T-helper 9 cell (primary cell): Measurements from ENCODE around the gene UPP2.

Experiments used
- DNase-seq: peaks from one replicate; pipeline ENCODE4 v3.0.0-alpha.2; 2020

The UPP2 gene

GRCh38 chr2:158142568-158143332 lies 41.1 kb downstream of the UPP2 start:
- no peak for DNase-seq

- no peak for DNase-seq
Observed at GRCh38 chr2:158143703-158144360, 42.2 kb downstream of the UPP2 start.

- DNase-seq: no peak
Observed at GRCh38 chr2:158144914-158145625, 43.4 kb downstream of the UPP2 start.

GRCh38 chr2:158153270-158154015 lies 51.8 kb downstream of the UPP2 start:
- no peak for DNase-seq

DNA sequence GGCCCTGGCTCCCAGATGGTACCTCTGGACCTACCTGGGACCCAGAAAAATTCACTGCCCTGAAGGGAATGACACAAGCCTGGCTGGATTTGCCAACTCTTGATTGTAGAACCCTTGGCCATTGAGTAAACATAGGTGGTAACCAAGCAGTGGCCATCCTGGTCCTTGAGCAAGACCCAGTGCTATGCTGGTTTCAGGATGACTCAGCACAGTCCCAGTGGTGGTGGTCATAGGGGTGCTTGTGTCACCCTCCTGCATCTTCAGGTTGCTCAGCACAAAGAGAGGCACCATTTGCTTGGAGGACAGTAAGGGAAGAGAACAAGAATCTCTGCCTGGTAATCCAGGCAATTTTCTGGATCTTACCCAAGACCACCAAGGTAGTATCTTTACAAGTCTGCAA lies 52.9 kb downstream of the UPP2 start:
- DNase-seq: no peak

DNA sequence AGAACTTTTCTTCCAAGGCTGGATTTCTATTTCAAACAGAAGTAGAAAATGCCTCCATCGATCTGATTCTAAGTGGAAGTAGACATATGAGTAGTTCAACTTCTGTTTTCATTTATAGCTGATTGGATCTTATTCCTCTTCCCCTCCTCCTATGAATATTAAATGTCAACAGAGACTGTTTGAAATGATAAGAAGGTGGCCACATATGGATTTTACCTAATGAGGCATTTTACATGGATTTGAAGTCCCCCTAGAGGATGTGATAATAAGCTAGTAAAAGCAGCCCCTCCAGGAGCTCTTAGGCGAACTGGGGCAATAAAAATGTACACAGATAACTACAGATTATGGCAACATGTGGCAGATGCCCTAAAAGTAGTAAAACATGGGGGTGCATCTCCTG lies 71.0 kb downstream of the UPP2 start:
- no peak for DNase-seq

DNA sequence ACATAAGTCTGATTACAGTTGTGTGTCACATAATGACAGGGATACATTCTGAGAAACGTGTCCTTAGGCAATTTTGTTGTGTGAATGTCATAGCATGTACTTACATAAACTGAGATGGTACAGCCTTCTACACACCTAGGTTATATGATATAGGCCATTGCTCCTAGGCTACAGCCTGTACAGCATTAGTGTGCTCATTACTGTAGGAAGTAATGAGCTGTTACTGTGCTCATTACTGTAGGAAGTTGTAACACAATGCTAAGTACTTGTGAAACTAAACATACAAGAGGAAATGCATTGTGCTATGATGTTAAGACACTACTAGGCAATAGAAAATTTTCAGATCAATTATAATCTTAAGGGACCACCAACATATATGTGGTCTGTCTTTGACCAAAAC lies 72.8 kb downstream of the UPP2 start:
- no peak for DNase-seq

- no peak for DNase-seq
Observed at GRCh38 chr2:158174956-158175355, 73.3 kb downstream of the UPP2 start.

DNA sequence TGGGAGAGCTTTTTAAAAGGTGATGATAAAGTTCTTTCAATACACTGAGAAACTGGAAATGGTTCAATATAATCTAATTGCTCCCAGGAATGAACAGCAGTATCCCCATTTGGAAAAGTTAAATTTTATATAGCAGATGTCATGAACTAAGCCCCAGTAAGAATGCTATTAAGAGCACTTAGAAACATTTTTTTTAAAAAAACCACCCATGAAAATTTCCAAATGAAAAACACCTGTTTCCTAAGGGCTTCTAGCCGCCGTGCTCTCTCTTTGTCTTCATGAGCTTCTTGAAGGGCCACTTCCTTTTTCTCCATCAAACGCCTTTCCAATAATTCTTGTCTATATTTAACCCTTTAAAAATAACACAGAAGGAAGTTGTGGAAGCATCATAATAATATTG lies 77.0 kb downstream of the UPP2 start:
- no peak for DNase-seq

DNA sequence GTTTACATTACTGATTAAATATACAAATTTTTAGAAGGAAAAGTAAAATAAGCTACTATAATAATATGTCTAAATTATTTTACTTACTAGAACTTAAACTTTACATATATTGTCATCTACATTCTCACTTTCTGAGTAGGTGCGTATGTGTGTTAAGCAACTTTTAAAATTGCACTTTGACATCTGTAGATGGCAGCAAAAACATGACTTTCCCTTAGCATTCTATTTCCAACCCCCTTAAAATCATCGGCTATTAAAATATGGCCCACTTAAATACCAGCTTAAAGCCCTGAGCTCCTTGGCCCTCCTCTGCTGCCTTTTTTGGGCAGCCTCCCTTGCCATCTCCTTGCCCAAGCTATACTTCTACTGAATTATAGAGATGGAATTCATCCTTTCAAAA lies 78.0 kb downstream of the UPP2 start:
- no peak for DNase-seq

GRCh38 chr2:158181171-158181570 lies 79.5 kb downstream of the UPP2 start:
- DNase-seq: no peak

DNA sequence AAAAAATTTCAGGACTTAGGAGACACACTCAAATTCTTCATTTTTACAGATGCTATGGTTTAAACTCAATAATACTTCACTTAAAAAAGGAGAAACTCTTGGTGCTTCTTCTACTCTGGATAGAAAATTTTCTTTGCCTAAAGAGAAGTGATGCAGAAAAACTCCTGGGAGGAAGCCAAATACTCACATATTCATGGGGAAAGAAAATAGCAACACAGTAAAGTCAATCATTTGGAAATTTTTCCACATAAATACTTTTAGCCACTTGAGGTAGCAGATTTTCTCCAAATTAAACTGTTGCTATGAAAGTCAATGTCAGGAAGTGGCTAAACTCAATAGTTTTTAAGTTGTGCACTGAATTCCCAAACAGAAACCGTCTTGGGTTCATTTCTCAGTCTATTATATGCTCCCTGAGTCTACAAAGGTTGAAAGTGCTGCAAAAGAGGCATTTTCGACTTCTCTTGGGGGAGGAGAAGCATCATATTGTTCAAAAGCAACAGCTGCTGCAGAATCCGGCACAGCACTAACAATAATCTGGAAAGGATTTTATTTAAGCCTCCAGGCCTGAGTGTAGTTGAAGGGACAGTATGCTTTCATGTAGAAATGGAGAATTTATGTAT lies 81.1 kb downstream of the UPP2 start:
- DNase-seq: no peak

DNA sequence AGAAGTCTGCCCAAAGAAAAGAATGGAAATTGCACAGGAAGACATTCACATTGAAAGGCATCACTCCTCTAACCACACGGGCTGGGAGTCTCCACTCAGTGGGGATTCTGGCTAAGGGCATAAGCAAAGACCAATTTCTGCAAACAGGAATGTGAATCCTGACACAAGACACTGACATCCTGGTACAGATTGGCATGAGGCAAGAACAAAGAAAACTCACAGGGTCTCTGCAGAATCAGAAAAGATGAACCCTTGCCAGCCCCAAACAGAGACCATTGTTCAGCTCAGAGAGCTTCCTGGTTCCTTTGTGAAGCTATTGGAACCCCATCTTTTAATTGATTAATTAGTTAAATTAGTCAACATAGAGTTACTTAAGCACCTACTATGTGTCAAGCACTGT lies 82.3 kb downstream of the UPP2 start:
- no peak for DNase-seq

GRCh38 chr2:158184556-158185343 lies 83.1 kb downstream of the UPP2 start:
- DNase-seq: no peak
